ENCODE data around the gene RBM26. TPM values are rescaled to one million over a fixed set of nuclear protein-coding genes. Genes with fewer than 3 reads are reported as not detected.
A peak's percentile ranks its signal among the peaks of the same experiment; 100 is the strongest.

Gene RBM26
- total and polyA plus RNA-seq, 9 donors = 32.4 to 60.3 (median 48.2) TPM

DNA sequence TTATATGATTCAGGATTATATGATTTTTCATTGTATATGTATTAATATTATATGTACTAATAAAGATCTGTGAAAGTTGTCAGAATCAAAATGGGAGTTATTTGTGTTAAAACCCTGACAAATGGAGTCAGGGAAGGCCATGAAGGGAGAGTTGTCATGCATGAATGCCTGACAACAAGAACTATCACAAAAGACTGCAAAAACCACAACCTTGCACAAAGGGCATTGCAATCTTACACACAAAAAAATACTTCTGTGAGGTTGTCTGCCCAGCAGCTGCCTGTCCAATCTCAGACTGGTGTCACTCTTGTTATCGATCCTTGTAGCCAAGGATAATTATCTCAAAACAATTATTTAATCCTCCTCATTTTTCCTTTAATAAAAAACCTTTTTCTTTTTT, 21.2 kb upstream of the RBM26 start:
- no peaks in the 10 kb centered on the region for H3K36me3 ChIP-seq (ENCODE audit: control insufficient read depth, insufficient read depth, low read length)
- H3K4me3 ChIP-seq (ENCODE audit: low read length) = no peak overlapping the region
- H3K27ac ChIP-seq (ENCODE audit: low read length) = no peak overlapping the region
- no peaks in the 10 kb centered on the region for H3K9me3 ChIP-seq (replicated peaks; ENCODE audit: control insufficient read depth, low read depth, low read length)
- no peaks in the 10 kb centered on the region for H3K4me1 ChIP-seq (ENCODE audit: control insufficient read depth, insufficient read depth, low read length)
- no peak for DNase-seq
- 100% methylated on average over 1 of the region's 1 CpG for WGBS (ENCODE audit: insufficient coverage)
- H3K27me3 ChIP-seq (ENCODE audit: control insufficient read depth, insufficient read depth, low read length) = no peaks in the 10 kb centered on the region

DNA sequence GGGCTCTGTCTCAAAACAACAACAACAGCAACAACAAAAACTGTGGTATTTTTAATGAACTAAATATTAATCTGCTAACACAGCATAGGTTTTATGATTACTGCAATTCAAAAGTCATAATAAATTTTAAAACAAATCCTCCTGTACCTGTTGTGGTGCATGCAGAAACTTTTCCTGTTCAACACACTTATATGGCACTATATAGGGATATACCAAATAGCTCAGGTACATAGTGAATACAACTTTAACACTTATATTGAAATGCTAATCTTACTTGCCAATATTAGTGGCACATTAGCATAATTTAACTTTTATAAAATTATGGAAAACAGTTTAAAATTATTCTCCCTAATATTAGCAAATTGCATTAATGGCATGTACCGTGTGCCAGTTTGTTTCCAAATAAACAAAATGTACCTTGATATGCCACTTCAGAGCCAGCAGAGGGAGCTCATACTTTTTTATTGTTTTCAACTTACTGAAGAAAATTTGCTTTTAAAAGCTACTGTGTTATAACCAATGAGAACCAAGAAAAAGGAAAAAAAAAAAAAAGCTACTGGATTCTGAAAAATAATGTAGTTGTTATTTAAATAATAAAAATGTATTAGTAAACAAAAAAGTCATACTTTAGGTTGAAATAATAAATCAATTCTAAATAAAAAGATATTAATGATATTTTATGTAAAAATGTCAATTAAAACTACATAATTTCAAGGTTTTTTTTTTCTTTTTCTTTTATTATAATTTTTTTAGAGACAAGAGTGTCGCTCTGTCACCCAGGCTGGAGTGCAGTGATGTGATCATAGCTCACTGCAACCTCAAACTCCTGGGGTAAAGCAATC, 18.0 kb upstream of the RBM26 start:
- DNase-seq = peak; percentile 59
- Histone ChIP-seq H3K27ac (ENCODE audit: low read length) (no peak overlapping the region), H3K4me3 (ENCODE audit: low read length) (no peak overlapping the region), H3K36me3 (ENCODE audit: control insufficient read depth, insufficient read depth, low read length) (no peaks in the 10 kb centered on the region), H3K27me3 (ENCODE audit: control insufficient read depth, insufficient read depth, low read length) (no peaks in the 10 kb centered on the region), H3K9me3 (replicated peaks; ENCODE audit: control insufficient read depth, low read depth, low read length) (no peaks in the 10 kb centered on the region), H3K4me1 (ENCODE audit: control insufficient read depth, insufficient read depth, low read length) (no peaks in the 10 kb centered on the region)
- WGBS (ENCODE audit: insufficient coverage) = no CpG with 5 or more reads among the region's 2 CpGs

DNA sequence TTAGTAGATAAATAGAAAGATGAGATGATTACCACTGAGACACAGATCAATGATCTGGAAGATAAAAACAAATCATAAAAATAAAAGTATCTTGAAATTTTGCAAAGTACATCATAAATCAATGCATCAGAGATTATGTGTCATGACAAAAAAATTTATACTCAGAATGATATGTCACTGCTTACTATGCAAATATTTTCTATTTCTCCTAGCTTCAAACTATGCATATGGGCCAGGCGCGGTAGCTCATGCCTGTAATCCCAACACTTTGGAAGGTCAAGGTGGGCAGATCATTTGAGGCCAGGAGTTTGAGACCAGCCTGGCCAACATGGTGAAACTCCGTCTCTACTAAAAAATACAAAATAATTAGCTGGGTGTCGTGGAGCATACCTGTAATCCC, 17.3 kb upstream of the RBM26 start:
- no peak for DNase-seq
- H3K4me3 ChIP-seq (ENCODE audit: low read length) = no peak overlapping the region
- 90% methylated on average over 2 of the region's 4 CpGs for WGBS (ENCODE audit: insufficient coverage)
- H3K27me3 ChIP-seq (ENCODE audit: control insufficient read depth, insufficient read depth, low read length) = no peaks in the 10 kb centered on the region
- H3K9me3 ChIP-seq (replicated peaks; ENCODE audit: control insufficient read depth, low read depth, low read length) = no peaks in the 10 kb centered on the region
- H3K4me1 ChIP-seq (ENCODE audit: control insufficient read depth, insufficient read depth, low read length) = no peaks in the 10 kb centered on the region
- no peaks in the 10 kb centered on the region for H3K36me3 ChIP-seq (ENCODE audit: control insufficient read depth, insufficient read depth, low read length)
- no peak overlapping the region for H3K27ac ChIP-seq (ENCODE audit: low read length)

DNA sequence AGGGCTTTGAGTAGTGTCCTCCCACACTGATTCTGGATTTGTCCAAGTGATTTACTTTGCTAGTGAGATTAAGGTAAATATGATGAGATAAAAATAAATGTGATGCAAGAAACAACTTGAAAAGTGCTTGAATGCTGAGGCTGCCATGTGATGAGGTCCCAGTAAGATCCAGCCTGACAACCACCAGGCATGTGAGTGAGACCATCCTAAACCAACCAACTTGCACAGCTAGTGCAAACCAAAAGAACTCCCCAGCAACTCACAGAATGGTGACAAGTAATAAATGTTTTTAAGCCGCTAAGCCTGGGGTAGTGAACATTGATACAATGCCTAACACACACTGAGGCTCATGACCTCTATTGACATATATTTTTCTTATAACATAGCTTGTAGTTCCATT, 13.3 kb upstream of the RBM26 start:
- Histone ChIP-seq H3K9me3 (replicated peaks; ENCODE audit: control insufficient read depth, low read depth, low read length) (no peaks in the 10 kb centered on the region), H3K4me1 (ENCODE audit: control insufficient read depth, insufficient read depth, low read length) (no peaks in the 10 kb centered on the region), H3K27me3 (ENCODE audit: control insufficient read depth, insufficient read depth, low read length) (no peaks in the 10 kb centered on the region), H3K36me3 (ENCODE audit: control insufficient read depth, insufficient read depth, low read length) (peaks cover 2% of the 10 kb centered on the region), H3K27ac (ENCODE audit: low read length) (no peak overlapping the region), H3K4me3 (ENCODE audit: low read length) (no peak overlapping the region)
- WGBS (ENCODE audit: insufficient coverage) = no CpG with 5 or more reads among the region's 1 CpG
- no peak for DNase-seq

DNA sequence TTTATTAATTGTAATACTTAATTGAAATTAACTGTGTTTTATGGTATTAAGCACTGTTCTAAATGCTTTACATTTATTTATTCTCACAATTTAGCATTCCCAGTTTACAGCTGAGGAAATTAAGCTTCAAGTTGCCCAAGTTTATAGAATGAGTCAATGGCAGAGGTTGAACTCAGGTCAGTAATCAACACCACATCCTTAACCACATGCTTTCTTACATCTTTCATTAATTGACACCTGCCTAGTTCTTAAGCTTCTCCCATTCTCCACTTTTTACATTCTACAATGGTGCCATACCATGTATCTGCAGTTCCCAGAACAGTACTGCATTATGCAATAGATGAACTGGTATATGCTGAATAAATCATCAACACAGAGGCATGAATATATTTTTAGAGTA, 11.7 kb upstream of the RBM26 start:
- Histone ChIP-seq H3K9me3 (replicated peaks; ENCODE audit: control insufficient read depth, low read depth, low read length) (no peaks in the 10 kb centered on the region), H3K27ac (ENCODE audit: low read length) (no peak overlapping the region), H3K27me3 (ENCODE audit: control insufficient read depth, insufficient read depth, low read length) (no peaks in the 10 kb centered on the region), H3K4me1 (ENCODE audit: control insufficient read depth, insufficient read depth, low read length) (no peaks in the 10 kb centered on the region), H3K36me3 (ENCODE audit: control insufficient read depth, insufficient read depth, low read length) (peaks cover 4% of the 10 kb centered on the region), H3K4me3 (ENCODE audit: low read length) (no peak overlapping the region)
- DNase-seq = no peak

DNA sequence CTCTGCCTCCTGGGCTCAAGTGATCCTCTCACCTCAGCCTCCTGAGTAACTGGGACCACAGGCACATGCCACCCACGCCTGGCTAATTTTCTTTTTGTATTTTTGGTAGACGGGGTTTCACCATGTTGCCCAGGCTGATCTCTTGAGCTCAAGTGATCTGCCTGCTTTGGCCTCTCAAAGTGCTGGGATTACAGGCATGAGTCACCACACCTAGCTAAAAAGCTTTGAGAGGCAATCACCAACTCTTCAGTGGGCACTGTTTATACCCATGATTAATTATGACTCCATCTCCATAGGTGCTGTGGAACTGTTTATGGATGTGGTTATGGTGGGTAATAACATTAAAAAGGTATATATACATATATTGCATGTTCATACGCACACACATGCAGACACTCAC, 7.5 kb upstream of the RBM26 start:
- Histone ChIP-seq H3K4me1 (ENCODE audit: control insufficient read depth, insufficient read depth, low read length) (no peaks in the 10 kb centered on the region), H3K27ac (ENCODE audit: low read length) (no peak overlapping the region), H3K36me3 (ENCODE audit: control insufficient read depth, insufficient read depth, low read length) (peaks cover 4% of the 10 kb centered on the region), H3K9me3 (replicated peaks; ENCODE audit: control insufficient read depth, low read depth, low read length) (no peaks in the 10 kb centered on the region), H3K27me3 (ENCODE audit: control insufficient read depth, insufficient read depth, low read length) (no peaks in the 10 kb centered on the region), H3K4me3 (ENCODE audit: low read length) (no peak overlapping the region)
- DNase-seq = no peak
- WGBS (ENCODE audit: insufficient coverage) = 80% methylated on average over 1 of the region's 3 CpGs

DNA sequence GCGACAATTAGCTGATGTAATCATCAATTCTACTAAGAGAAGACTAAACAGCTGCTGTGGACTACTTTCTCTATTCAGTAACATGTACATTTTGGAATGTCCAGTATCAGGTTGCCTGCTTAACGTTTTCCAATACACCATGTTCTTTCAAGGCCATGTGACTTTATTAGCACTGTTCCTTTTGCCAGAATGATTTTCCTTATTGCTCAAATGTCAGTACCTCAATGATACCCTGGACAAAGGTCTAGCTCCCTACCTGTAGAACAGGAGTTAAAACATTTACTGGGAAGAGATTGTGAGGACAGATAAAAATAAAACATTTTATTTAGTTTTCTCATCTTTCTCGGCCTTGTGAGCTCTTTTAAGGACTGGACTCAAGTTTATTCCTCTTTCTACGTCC, 3.8 kb upstream of the RBM26 start:
- Histone ChIP-seq H3K9me3 (replicated peaks; ENCODE audit: control insufficient read depth, low read depth, low read length) (no peaks in the 10 kb centered on the region), H3K27me3 (ENCODE audit: control insufficient read depth, insufficient read depth, low read length) (no peaks in the 10 kb centered on the region), H3K4me3 (ENCODE audit: low read length) (no peak overlapping the region), H3K36me3 (ENCODE audit: control insufficient read depth, insufficient read depth, low read length) (peaks cover 2% of the 10 kb centered on the region), H3K27ac (ENCODE audit: low read length) (no peak overlapping the region), H3K4me1 (ENCODE audit: control insufficient read depth, insufficient read depth, low read length) (no peaks in the 10 kb centered on the region)
- DNase-seq = no peak
- WGBS (ENCODE audit: insufficient coverage) = 70% methylated on average over 2 of the region's 4 CpGs

DNA sequence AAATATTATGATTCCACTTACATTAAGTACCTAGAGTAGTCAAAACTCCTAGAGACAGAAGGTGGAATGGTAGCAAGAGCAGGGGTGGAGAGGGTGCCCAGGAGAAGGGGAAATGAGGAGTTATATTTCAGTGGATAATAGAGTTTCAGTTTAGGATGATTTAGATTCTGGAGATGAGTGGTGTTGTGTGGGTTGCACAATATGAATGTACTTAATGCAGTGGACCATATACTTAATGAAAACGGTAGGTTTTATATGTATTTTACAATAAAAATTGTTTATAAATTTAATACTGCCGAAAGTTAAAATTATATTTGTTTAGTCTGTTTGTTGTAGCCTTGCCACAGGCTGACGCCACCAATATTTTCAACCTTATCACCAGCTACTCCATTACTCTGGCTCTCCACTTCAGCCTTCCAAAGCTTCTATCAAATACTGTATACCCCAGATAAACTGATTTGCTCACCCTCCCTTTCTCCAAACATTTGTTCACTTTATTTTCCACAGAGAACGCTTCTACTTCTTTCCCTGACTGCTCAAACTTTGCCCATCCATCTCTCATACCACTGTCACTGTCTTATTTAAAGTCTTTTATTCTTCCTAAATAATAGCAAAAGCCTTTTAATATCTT, 1.4 kb upstream of the RBM26 start:
- WGBS (ENCODE audit: insufficient coverage) = 95% methylated on average over 2 of the region's 4 CpGs
- Histone ChIP-seq H3K36me3 (ENCODE audit: control insufficient read depth, insufficient read depth, low read length) (peaks cover 1% of the 10 kb centered on the region), H3K4me1 (ENCODE audit: control insufficient read depth, insufficient read depth, low read length) (peaks cover 2% of the 10 kb centered on the region), H3K9me3 (replicated peaks; ENCODE audit: control insufficient read depth, low read depth, low read length) (no peaks in the 10 kb centered on the region), H3K27me3 (ENCODE audit: control insufficient read depth, insufficient read depth, low read length) (no peaks in the 10 kb centered on the region), H3K4me3 (ENCODE audit: low read length) (no peak overlapping the region), H3K27ac (ENCODE audit: low read length) (no peak overlapping the region)
- no peak for DNase-seq

DNA sequence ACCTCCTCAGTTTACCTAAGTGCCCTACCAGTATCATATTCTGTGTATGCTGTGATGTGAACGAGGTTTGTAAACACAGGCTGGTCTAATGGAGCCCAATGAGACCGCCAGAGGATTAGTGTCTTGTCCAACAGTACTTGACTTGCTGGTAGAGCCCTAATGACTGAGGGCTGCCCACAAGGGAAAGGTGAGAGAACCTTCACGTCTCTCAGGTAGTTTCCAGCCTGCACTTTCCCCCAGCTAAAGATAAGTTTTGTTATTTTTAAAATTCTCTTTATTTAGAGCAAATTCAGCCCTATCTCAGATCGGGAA, 498 bp upstream of the RBM26 start:
- H3K4me1 ChIP-seq (ENCODE audit: control insufficient read depth, insufficient read depth, low read length) = peaks cover 2% of the 10 kb centered on the region
- H3K36me3 ChIP-seq (ENCODE audit: control insufficient read depth, insufficient read depth, low read length) = peaks cover 2% of the 10 kb centered on the region
- 0% methylated on average over 2 of the region's 4 CpGs for WGBS (ENCODE audit: insufficient coverage)
- H3K27ac ChIP-seq (ENCODE audit: low read length) = peak overlapping the region; percentile 98
- no peaks in the 10 kb centered on the region for H3K27me3 ChIP-seq (ENCODE audit: control insufficient read depth, insufficient read depth, low read length)
- no peak for DNase-seq
- peak overlapping the region; percentile 69 for H3K4me3 ChIP-seq (ENCODE audit: low read length)
- H3K9me3 ChIP-seq (replicated peaks; ENCODE audit: control insufficient read depth, low read depth, low read length) = no peaks in the 10 kb centered on the region

DNA sequence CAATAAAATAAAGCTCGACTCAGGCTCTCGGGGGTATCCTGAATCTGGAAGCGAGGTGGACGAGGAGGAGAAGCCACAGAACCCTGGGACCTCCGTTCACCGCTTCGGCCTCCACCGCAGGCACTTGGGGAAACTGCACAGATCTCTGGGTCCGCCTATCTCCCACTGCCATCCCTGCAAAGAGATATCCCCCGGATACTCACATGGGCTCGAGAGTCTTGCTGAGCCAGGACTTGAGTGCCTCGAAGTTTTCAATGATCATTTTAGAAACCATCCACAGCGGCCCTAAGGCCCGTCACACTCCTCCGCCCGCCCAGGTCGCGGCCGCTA, 589 bp downstream of the RBM26 start:
- under 1% methylated on average over 19 of the region's 19 CpGs for WGBS (ENCODE audit: insufficient coverage)

More for the DNA sequence above, 589 bp downstream of the RBM26 start:
- H3K4me3 ChIP-seq (ENCODE audit: low read length) = peak overlapping the region; percentile 69
- DNase-seq = no peak
- peaks cover 2% of the 10 kb centered on the region for H3K36me3 ChIP-seq (ENCODE audit: control insufficient read depth, insufficient read depth, low read length)
- H3K27ac ChIP-seq (ENCODE audit: low read length) = peak overlapping the region; percentile 98
- H3K27me3 ChIP-seq (ENCODE audit: control insufficient read depth, insufficient read depth, low read length) = no peaks in the 10 kb centered on the region
- H3K4me1 ChIP-seq (ENCODE audit: control insufficient read depth, insufficient read depth, low read length) = peaks cover 2% of the 10 kb centered on the region
- no peaks in the 10 kb centered on the region for H3K9me3 ChIP-seq (replicated peaks; ENCODE audit: control insufficient read depth, low read depth, low read length)
